NOMO-1 (cell line): ENCODE measurements around the gene TMEM106B.
A peak's percentile ranks its signal among the peaks of the same experiment; 100 is the strongest.

ENCODE experiments used
- DNase-seq, 2 experiments: peaks; one replicate each; lab custom pipeline; 2025; ENCODE audit not compliant: unreplicated experiment in 2 of 2; lab: John Stamatoyannopoulos, UW

Gene TMEM106B

GRCh38 chr7:12226756-12227155 is 15.7 kb downstream of the TMEM106B start:
- DNase-seq, result no peak

- no peak for DNase-seq
Measured at GRCh38 chr7:12228024-12228423, 16.9 kb downstream of the TMEM106B start.

GRCh38 chr7:12229046-12229445 is 18.0 kb downstream of the TMEM106B start:
- DNase-seq, result no peak

- DNase-seq, result no peak
Measured at GRCh38 chr7:12231097-12231496, 20.0 kb downstream of the TMEM106B start.

DNA sequence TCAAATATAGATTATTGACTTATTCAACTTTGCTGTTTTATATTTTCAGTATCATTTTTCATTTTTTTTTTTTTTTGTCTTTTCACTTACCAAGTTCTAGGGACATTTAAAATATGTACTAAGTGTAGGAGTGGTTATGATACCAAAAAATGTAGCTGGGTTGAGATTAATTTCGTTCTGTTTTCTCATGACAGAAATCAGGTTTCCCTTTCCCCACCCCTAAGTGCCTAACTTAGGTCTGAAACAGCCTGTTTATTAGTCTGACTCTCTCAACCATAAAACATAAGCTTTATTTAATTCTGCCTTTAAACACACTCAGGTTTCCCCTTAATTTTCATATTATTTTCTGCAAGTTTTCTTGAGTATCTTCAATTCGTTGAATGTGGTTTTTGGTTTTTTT is 22.1 kb downstream of the TMEM106B start:
- no peak for DNase-seq

GRCh38 chr7:12234334-12234865 is 23.3 kb downstream of the TMEM106B start:
- DNase-seq, result no peak

DNA sequence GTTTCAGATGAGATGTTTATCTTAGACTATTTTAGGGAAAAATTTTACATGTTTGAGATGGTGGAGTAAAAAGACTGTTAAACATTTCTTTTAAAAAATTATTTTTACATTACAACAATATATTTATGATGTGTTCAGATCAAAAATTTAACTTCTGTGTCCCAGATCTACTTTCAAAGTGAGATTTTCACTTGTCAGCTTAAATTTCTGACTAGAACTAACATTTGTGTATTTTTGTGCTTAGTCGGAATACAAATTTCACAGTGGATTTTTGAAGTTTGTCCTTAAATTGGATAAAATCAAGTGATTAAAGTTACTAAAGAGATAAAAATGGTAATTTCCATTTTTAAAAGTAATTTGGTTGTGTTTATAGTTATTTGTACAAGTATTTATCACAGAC is 24.9 kb downstream of the TMEM106B start:
- no peak for DNase-seq

DNA sequence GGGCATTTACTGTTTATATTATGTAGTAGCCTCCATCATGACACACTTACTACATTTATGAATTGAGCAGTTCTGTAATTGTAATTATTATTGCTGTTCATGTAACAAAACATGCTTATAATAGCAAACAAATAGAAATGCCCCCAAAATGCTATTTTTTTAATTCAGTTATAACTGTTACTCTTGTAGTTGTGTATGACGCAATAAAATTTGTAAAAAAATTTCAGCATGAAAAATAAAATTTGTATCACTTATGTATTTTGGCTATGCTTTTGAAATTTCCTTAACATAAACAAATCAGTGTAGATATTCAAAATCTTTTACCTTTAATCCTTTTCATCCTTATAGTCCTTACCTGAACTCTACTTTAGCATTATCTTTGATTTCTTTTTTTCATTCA is 25.9 kb downstream of the TMEM106B start:
- no peak for DNase-seq

DNA sequence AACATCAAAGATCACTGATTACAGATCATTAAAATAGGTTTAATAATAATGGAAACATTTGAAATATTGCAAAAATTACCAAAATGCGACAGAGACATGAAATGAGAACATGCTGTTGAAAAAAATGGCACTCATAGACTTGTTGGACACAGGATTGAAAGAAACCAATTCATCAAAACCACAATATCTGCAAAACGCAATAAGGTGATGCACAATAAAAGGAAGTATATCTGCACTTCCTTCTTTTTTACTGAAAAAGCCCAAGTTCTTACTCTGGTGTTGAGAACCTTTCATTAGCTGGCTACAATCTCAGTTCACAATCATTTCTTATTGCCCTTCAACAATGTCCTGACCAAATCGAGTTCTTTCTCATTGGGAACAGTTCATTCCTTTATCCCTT is 28.7 kb downstream of the TMEM106B start:
- DNase-seq, result peak; percentile 43 to 70

DNA sequence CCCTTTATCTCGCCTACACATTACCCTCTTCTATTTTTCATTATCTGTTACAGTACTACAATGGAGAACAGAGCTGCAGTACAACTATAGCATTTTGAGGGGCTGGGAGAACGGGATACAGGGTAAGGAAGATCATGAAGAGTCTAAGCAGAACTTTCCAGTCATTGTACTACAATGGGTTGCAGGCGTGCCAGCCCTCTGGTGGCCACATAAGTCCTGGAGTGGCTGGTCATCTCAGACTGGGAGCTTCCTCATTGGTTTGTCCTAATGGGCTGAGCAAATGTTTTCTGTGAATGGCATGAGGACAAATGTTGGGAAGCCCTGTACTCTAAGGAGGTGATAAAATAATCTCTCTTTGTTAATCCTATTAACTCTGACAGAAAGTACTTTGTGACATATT is 33.0 kb downstream of the TMEM106B start:
- DNase-seq, result no peak

DNA sequence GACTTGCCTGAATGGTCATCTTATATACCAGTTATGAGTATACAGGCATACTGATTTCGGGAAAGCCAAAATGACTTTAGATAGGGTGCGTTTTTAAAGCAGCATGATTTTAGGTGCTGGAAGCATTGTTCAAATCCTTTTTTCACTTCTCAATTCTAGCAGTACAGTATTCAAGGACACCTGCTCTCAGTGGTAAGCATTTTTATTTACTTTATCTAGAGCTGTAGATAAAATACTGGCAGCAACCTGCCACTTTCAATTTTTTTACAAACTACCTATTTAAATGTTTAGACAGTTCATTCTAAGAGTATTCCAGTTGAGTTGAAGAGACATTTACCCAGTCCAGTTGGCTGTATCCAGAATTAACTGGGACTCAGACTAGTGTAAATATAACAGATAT is 33.6 kb downstream of the TMEM106B start:
- no peak for DNase-seq

- DNase-seq, result no peak
Measured at GRCh38 chr7:12249706-12250105, 38.6 kb downstream of the TMEM106B start.

DNA sequence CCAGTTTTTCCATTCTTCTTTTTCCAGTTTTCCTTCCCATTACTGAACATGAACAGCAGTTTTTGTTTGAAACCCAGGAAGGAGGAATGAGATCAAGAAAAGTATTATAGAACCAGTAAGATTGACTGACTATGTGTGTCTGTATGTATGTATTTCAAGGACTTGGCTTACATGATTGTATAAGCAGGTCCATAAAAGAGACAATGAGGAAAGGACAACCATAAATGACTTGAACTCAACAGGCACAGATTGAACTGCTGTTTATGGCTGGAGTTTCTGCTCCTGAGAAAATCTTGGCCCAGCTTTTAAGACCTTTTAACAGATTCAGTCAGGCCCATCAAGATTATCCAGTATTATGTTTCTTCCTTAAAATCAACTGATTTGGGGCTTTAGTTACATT is 39.1 kb downstream of the TMEM106B start:
- DNase-seq, result no peak

GRCh38 chr7:12256090-12256489 is 45.0 kb downstream of the TMEM106B start:
- DNase-seq, result no peak

DNA sequence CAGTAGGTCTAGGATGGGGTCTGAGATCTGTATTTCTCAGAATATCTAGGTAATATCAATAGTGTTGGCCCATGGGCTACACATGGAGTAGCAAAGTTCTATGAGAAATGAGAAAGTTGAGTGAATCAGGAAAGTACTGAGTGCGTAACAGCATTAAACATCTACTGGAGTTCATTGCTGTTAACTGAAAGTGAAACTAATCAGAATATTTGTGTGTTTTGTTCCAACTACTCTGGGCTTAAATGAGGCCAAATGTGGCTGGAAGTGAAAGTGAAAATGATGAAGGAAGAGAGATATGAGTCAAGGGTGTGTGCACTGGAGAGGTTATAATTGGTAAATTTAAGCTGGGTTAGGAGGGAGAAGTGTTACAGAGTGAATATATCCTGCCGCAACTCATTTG is 46.5 kb downstream of the TMEM106B start:
- DNase-seq, result peak; percentile 66 to 88

GRCh38 chr7:12258074-12258473 is 47.0 kb downstream of the TMEM106B start:
- no peak for DNase-seq

GRCh38 chr7:12267542-12267941 is 56.4 kb downstream of the TMEM106B start:
- no peak for DNase-seq

DNA sequence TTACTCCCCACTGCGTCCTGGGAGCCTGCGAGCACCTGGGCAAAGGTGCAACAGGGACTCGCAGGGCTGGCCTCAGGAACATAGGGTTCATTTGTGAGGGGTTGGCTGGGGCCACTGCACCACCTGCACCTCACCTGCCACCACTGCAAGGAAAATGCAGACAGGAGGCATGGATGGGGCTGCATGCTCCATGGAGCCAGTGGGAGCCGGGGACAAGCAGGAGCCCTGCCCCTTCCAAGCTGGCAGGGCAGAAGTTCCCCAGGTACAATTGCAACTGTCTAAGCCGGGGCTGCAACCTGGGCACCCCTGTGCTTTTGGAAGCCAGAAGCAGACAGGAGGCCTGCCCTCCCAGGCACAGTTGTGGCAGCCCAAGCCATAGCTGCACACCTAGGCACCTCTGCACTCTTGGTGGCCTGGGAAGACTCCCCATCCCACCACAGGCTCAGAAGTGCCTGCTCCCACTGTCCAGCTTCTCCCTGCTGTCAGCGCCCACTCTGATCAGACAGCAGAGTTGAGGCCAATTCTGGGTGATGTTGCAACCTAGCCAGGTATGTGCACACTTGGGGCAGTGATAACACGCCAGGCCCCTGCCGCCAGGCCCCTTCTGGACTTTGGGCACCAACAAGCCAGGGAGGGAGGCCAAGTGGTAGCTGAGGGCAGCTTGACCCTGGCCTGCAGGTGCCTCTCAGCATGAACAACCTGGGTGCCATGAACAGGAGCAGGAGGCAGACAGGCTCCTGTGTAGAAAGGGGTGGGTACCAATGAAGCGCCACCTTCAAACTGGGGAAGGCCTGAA is 58.2 kb downstream of the TMEM106B start:
- no peak for DNase-seq

DNA sequence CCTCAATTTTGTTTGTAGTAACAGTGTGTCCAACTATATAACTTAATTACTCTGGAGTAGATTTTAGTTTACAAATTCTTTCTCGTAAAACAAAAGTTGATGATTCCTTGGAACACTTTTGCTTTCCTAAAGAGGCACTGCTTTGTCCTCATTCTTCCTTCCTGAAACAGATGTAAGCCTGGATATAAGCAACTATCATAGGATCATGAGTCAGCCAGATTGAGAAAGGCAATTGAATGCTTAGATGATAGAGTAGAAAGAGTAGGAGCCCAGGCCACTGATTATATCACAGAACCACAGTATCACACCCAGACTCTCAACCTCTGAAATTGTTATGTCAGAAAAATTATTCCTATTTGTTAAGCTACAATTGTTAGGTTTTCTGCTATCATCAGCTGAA is 69.9 kb downstream of the TMEM106B start:
- DNase-seq, result no peak

GRCh38 chr7:12287901-12288300 is 76.8 kb downstream of the TMEM106B start:
- no peak for DNase-seq

- DNase-seq, result no peak
Measured at GRCh38 chr7:12289996-12290395, 78.9 kb downstream of the TMEM106B start.

- DNase-seq, result no peak
Measured at GRCh38 chr7:12290761-12291160, 79.7 kb downstream of the TMEM106B start.

- DNase-seq, result no peak
Measured at GRCh38 chr7:12291870-12292269, 80.8 kb downstream of the TMEM106B start.
